AG09319 (cell line): ENCODE results near the gene CLMN.

ENCODE experiments used
- DNase-seq: peaks from one replicate; pipeline ENCODE4 v3.0.0-alpha.2; 2010; ENCODE audit warnings: low read depth; ENCODE audit errors: extremely low read depth
- TF ChIP-seq, protein P1 (sequence below): IDR thresholded peaks from 2 replicates; pipeline ENCODE4 v1.5.1; 2011; ENCODE audit warnings: low read depth, mild to moderate bottlenecking, inconsistent platforms, low read length, moderate library complexity

CLMN gene

GRCh38 chr14:95137164-95137803, 182.4 kb downstream of the CLMN start:
- no peak for DNase-seq
- TF ChIP-seq, protein P1, sequence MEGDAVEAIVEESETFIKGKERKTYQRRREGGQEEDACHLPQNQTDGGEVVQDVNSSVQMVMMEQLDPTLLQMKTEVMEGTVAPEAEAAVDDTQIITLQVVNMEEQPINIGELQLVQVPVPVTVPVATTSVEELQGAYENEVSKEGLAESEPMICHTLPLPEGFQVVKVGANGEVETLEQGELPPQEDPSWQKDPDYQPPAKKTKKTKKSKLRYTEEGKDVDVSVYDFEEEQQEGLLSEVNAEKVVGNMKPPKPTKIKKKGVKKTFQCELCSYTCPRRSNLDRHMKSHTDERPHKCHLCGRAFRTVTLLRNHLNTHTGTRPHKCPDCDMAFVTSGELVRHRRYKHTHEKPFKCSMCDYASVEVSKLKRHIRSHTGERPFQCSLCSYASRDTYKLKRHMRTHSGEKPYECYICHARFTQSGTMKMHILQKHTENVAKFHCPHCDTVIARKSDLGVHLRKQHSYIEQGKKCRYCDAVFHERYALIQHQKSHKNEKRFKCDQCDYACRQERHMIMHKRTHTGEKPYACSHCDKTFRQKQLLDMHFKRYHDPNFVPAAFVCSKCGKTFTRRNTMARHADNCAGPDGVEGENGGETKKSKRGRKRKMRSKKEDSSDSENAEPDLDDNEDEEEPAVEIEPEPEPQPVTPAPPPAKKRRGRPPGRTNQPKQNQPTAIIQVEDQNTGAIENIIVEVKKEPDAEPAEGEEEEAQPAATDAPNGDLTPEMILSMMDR: no peak

DNA sequence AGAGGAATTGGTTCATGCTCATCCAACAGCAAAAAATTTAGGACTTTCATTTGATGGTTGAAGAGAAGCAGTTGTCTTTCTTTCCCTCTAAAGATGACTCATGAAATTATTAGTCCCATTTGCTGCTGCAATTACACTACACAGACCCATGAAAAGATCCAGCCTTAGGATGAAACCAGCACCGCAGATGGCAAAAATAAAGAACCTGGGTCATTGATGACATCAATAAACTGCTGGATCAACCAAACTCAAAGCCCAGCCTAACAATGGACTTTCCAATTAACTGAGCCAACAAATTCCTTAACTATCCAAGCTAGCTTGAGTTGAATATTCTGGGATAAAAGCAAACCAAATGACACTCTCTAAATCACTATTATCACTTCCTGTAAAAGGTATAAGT, 183.1 kb downstream of the CLMN start:
- TF ChIP-seq, protein P1: no peak

DNA sequence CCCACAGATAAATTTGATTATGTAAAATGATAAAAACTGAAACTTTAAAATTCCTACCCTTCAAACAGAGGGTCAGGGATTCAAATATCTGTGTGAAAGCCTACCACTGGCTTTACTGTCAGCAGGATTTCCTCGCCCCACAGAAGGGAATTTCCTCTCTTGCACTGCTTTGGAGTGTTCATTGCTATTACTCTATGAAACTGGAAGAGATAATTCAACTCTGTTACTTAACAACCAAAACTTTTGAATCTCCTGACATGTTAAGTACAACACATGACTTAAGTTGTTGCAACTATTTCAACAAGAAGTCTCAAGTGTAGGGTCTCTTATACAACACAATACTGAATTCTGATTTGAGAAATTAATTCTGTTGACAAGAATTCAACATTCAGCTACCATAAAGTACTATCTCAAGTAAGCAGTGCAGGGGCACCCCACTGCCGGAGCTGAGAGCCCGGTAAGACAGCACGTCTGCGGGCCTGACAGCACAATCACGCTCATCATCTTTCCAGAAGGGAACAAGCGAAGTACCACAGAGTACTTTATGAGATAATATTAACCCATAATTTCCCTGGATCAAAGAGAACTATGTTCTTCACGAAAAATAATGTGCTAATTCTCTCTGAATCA, 185.3 kb downstream of the CLMN start:
- no peak for DNase-seq
- TF ChIP-seq, protein P1: no peak

More for the DNA sequence above, 183.1 kb downstream of the CLMN start:
- no peak for DNase-seq

- no peak for DNase-seq
- TF ChIP-seq, protein P1: no peak
Observed at GRCh38 chr14:95133282-95133681, 186.4 kb downstream of the CLMN start.

- TF ChIP-seq, protein P1: no peak
- DNase-seq: no peak
Observed at GRCh38 chr14:95132760-95133159, 186.9 kb downstream of the CLMN start.
